ENCODE results near the gene PLOD2. TPM values are rescaled to one million over a fixed set of nuclear protein-coding genes. Genes with fewer than 3 reads are reported as not detected.

Gene PLOD2
- total and polyA plus RNA-seq, 5 donors from 2014 or later, result 0.52 TPM; not detected in 4

GRCh38 chr3:146178006-146178689 is 17.2 kb upstream of the PLOD2 start:
- DNase-seq (no peak), ATAC-seq (ENCODE audit: low read depth in 2 of 2) (no peak)
- Mint-ChIP-seq H3K36me3 (no peaks in the 10 kb centered on the region), H3K4me3 (no peak overlapping the region), H3K4me1 (no peaks in the 10 kb centered on the region), H3K27me3 (no peaks in the 10 kb centered on the region), H3K9me3 (peaks cover 0 to 5% (median under 1%) of the 10 kb centered on the region in 7 donors), H3K27ac (no peak overlapping the region)
- Histone ChIP-seq H3K27me3 (ENCODE audit: control insufficient read depth, insufficient read depth, low read length) (no peaks in the 10 kb centered on the region), H3K9me3 (ENCODE audit: control insufficient read depth in 2 of 2, low read length in 2 of 2) (no peaks in the 10 kb centered on the region), H3K27ac (ENCODE audit: insufficient read depth, low read length, poor library complexity, severe bottlenecking) (no peak overlapping the region), H3K36me3 (ENCODE audit: control insufficient read depth, insufficient read depth, low read length) (no peaks in the 10 kb centered on the region), H3K4me3 (ENCODE audit: low read depth, low read length) (no peak overlapping the region), H3K4me1 (ENCODE audit: control insufficient read depth, insufficient read depth, low read length, poor library complexity, severe bottlenecking) (no peaks in the 10 kb centered on the region)

GRCh38 chr3:146177519-146177918 is 16.5 kb upstream of the PLOD2 start:
- H3K4me1 ChIP-seq (ENCODE audit: control insufficient read depth, insufficient read depth, low read length, poor library complexity, severe bottlenecking), result no peaks in the 10 kb centered on the region
- Mint-ChIP-seq H3K36me3 (no peaks in the 10 kb centered on the region), H3K27me3 (no peaks in the 10 kb centered on the region), H3K27ac (no peak overlapping the region), H3K4me1 (no peaks in the 10 kb centered on the region), H3K9me3 (peaks cover 0 to 5% (median 2%) of the 10 kb centered on the region in 7 donors), H3K4me3 (no peak overlapping the region)
- DNase-seq (no peak), ATAC-seq (ENCODE audit: low read depth in 2 of 2) (no peak)
- H3K36me3 ChIP-seq (ENCODE audit: control insufficient read depth, insufficient read depth, low read length), result no peaks in the 10 kb centered on the region
- no peak overlapping the region for H3K27ac ChIP-seq (ENCODE audit: insufficient read depth, low read length, poor library complexity, severe bottlenecking)
- H3K27me3 ChIP-seq (ENCODE audit: control insufficient read depth, insufficient read depth, low read length), result no peaks in the 10 kb centered on the region
- no peak overlapping the region for H3K4me3 ChIP-seq (ENCODE audit: low read depth, low read length)
- H3K9me3 ChIP-seq (ENCODE audit: control insufficient read depth in 2 of 2, low read length in 2 of 2), result no peaks in the 10 kb centered on the region

GRCh38 chr3:146177072-146177471 is 16.1 kb upstream of the PLOD2 start:
- Histone ChIP-seq H3K27ac (ENCODE audit: insufficient read depth, low read length, poor library complexity, severe bottlenecking) (no peak overlapping the region), H3K9me3 (ENCODE audit: control insufficient read depth in 2 of 2, low read length in 2 of 2) (no peaks in the 10 kb centered on the region), H3K4me3 (ENCODE audit: low read depth, low read length) (no peak overlapping the region), H3K4me1 (ENCODE audit: control insufficient read depth, insufficient read depth, low read length, poor library complexity, severe bottlenecking) (no peaks in the 10 kb centered on the region), H3K36me3 (ENCODE audit: control insufficient read depth, insufficient read depth, low read length) (no peaks in the 10 kb centered on the region), H3K27me3 (ENCODE audit: control insufficient read depth, insufficient read depth, low read length) (no peaks in the 10 kb centered on the region)
- DNase-seq (no peak), ATAC-seq (ENCODE audit: low read depth in 2 of 2) (no peak)
- Mint-ChIP-seq H3K4me3 (no peak overlapping the region), H3K27me3 (no peaks in the 10 kb centered on the region), H3K9me3 (peaks cover 0 to 5% (median 2%) of the 10 kb centered on the region in 7 donors), H3K4me1 (no peaks in the 10 kb centered on the region), H3K27ac (no peak overlapping the region), H3K36me3 (no peaks in the 10 kb centered on the region)

- no peak for ATAC-seq (ENCODE audit: low read depth in 2 of 2)
- no peaks in the 10 kb centered on the region for H3K4me1 Mint-ChIP-seq
- H3K27ac ChIP-seq (ENCODE audit: insufficient read depth, low read length, poor library complexity, severe bottlenecking), result no peak overlapping the region
- H3K9me3 ChIP-seq (ENCODE audit: control insufficient read depth in 2 of 2, low read length in 2 of 2), result no peaks in the 10 kb centered on the region
- no peaks in the 10 kb centered on the region for H3K27me3 ChIP-seq (ENCODE audit: control insufficient read depth, insufficient read depth, low read length)
- no peaks in the 10 kb centered on the region for H3K36me3 Mint-ChIP-seq
- no peak overlapping the region for H3K4me3 Mint-ChIP-seq
- H3K4me1 ChIP-seq (ENCODE audit: control insufficient read depth, insufficient read depth, low read length, poor library complexity, severe bottlenecking), result no peaks in the 10 kb centered on the region
- no peaks in the 10 kb centered on the region for H3K27me3 Mint-ChIP-seq
- peaks cover 0 to 4% (median 0%) of the 10 kb centered on the region in 7 donors for H3K9me3 Mint-ChIP-seq
- H3K27ac Mint-ChIP-seq, result no peak overlapping the region
- H3K4me3 ChIP-seq (ENCODE audit: low read depth, low read length), result no peak overlapping the region
- no peak for DNase-seq
- no peaks in the 10 kb centered on the region for H3K36me3 ChIP-seq (ENCODE audit: control insufficient read depth, insufficient read depth, low read length)
Measured at GRCh38 chr3:146172586-146172985, 11.6 kb upstream of the PLOD2 start.

- Mint-ChIP-seq H3K4me1 (no peaks in the 10 kb centered on the region), H3K9me3 (peaks cover 0 to 4% (median 0%) of the 10 kb centered on the region in 7 donors)
- no peaks in the 10 kb centered on the region for H3K27me3 ChIP-seq (ENCODE audit: control insufficient read depth, insufficient read depth, low read length)
Measured at GRCh38 chr3:146170591-146170990, 9.6 kb upstream of the PLOD2 start.

GRCh38 chr3:146169891-146170290 is 8.9 kb upstream of the PLOD2 start:
- no peaks in the 10 kb centered on the region for H3K27me3 Mint-ChIP-seq
- peaks cover 0 to 4% (median 0%) of the 10 kb centered on the region in 7 donors for H3K9me3 Mint-ChIP-seq
- H3K4me1 ChIP-seq (ENCODE audit: control insufficient read depth, insufficient read depth, low read length, poor library complexity, severe bottlenecking), result no peaks in the 10 kb centered on the region
- no peaks in the 10 kb centered on the region for H3K36me3 Mint-ChIP-seq
- no peak for DNase-seq
- no peaks in the 10 kb centered on the region for H3K36me3 ChIP-seq (ENCODE audit: control insufficient read depth, insufficient read depth, low read length)
- no peaks in the 10 kb centered on the region for H3K9me3 ChIP-seq (ENCODE audit: control insufficient read depth in 2 of 2, low read length in 2 of 2)
- ATAC-seq (ENCODE audit: low read depth in 2 of 2), result no peak
- H3K27ac Mint-ChIP-seq, result no peak overlapping the region
- no peak overlapping the region for H3K27ac ChIP-seq (ENCODE audit: insufficient read depth, low read length, poor library complexity, severe bottlenecking)
- H3K4me3 ChIP-seq (ENCODE audit: low read depth, low read length), result no peak overlapping the region
- no peak overlapping the region for H3K4me3 Mint-ChIP-seq
- H3K27me3 ChIP-seq (ENCODE audit: control insufficient read depth, insufficient read depth, low read length), result no peaks in the 10 kb centered on the region
- H3K4me1 Mint-ChIP-seq, result no peaks in the 10 kb centered on the region

More at GRCh38 chr3:146170591-146170990, 9.6 kb upstream of the PLOD2 start:
- Mint-ChIP-seq H3K27ac (no peak overlapping the region), H3K4me3 (no peak overlapping the region), H3K36me3 (no peaks in the 10 kb centered on the region), H3K27me3 (no peaks in the 10 kb centered on the region)
- H3K9me3 ChIP-seq (ENCODE audit: control insufficient read depth in 2 of 2, low read length in 2 of 2), result no peaks in the 10 kb centered on the region
- DNase-seq (no peak), ATAC-seq (ENCODE audit: low read depth in 2 of 2) (no peak)
- no peak overlapping the region for H3K4me3 ChIP-seq (ENCODE audit: low read depth, low read length)
- no peak overlapping the region for H3K27ac ChIP-seq (ENCODE audit: insufficient read depth, low read length, poor library complexity, severe bottlenecking)
- no peaks in the 10 kb centered on the region for H3K4me1 ChIP-seq (ENCODE audit: control insufficient read depth, insufficient read depth, low read length, poor library complexity, severe bottlenecking)
- no peaks in the 10 kb centered on the region for H3K36me3 ChIP-seq (ENCODE audit: control insufficient read depth, insufficient read depth, low read length)

GRCh38 chr3:146166826-146167225 is 5.8 kb upstream of the PLOD2 start:
- peaks cover 0 to 8% (median 0%) of the 10 kb centered on the region in 7 donors for H3K9me3 Mint-ChIP-seq
- H3K4me1 Mint-ChIP-seq, result peaks cover 0 to 2% (median 0%) of the 10 kb centered on the region in 4 donors
- H3K4me3 Mint-ChIP-seq, result no peak overlapping the region
- H3K27me3 Mint-ChIP-seq, result peaks cover 17% of the 10 kb centered on the region
- no peaks in the 10 kb centered on the region for H3K36me3 Mint-ChIP-seq
- no peak for ATAC-seq (ENCODE audit: low read depth in 2 of 2)
- no peak overlapping the region for H3K4me3 ChIP-seq (ENCODE audit: low read depth, low read length)
- DNase-seq, result no peak
- no peaks in the 10 kb centered on the region for H3K36me3 ChIP-seq (ENCODE audit: control insufficient read depth, insufficient read depth, low read length)
- no peak overlapping the region for H3K27ac Mint-ChIP-seq
- H3K27me3 ChIP-seq (ENCODE audit: control insufficient read depth, insufficient read depth, low read length), result peaks cover 11% of the 10 kb centered on the region
- no peak overlapping the region for H3K27ac ChIP-seq (ENCODE audit: insufficient read depth, low read length, poor library complexity, severe bottlenecking)
- H3K9me3 ChIP-seq (ENCODE audit: control insufficient read depth in 2 of 2, low read length in 2 of 2), result no peaks in the 10 kb centered on the region
- no peaks in the 10 kb centered on the region for H3K4me1 ChIP-seq (ENCODE audit: control insufficient read depth, insufficient read depth, low read length, poor library complexity, severe bottlenecking)

- ATAC-seq (ENCODE audit: low read depth in 2 of 2) (no peak), DNase-seq (no peak)
- Histone ChIP-seq H3K9me3 (ENCODE audit: control insufficient read depth in 2 of 2, low read length in 2 of 2) (no peaks in the 10 kb centered on the region), H3K36me3 (ENCODE audit: control insufficient read depth, insufficient read depth, low read length) (no peaks in the 10 kb centered on the region), H3K27ac (ENCODE audit: insufficient read depth, low read length, poor library complexity, severe bottlenecking) (no peak overlapping the region), H3K4me3 (ENCODE audit: low read depth, low read length) (no peak overlapping the region), H3K27me3 (ENCODE audit: control insufficient read depth, insufficient read depth, low read length) (peaks cover 11% of the 10 kb centered on the region), H3K4me1 (ENCODE audit: control insufficient read depth, insufficient read depth, low read length, poor library complexity, severe bottlenecking) (peaks cover 2% of the 10 kb centered on the region)
- H3K4me3 Mint-ChIP-seq, result no peak overlapping the region
- H3K36me3 Mint-ChIP-seq, result no peaks in the 10 kb centered on the region
- no peak overlapping the region for H3K27ac Mint-ChIP-seq
- H3K9me3 Mint-ChIP-seq, result peaks cover 0 to 8% (median 0%) of the 10 kb centered on the region in 7 donors
- H3K4me1 Mint-ChIP-seq, result peaks cover 0 to 5% (median 0%) of the 10 kb centered on the region in 4 donors
- H3K27me3 Mint-ChIP-seq, result peaks cover 21% of the 10 kb centered on the region
Measured at GRCh38 chr3:146166415-146166821, 5.4 kb upstream of the PLOD2 start.
